HG02642 (cell line): ENCODE measurements around the gene RBBP4.
"Not testable (repeated sequence)": the region's sequence is repeated elsewhere in the genome, so short reads cannot be mapped to it uniquely, and the experiment has no call there.

Experiments used
- ATAC-seq: cut with Tn5 transposase; IDR thresholded peaks from one replicate; pipeline ENCODE4 v1.9.1; 2021; ENCODE audit warnings: mild to moderate bottlenecking; ENCODE audit not compliant: unreplicated experiment, poor library complexity

Gene RBBP4

DNA sequence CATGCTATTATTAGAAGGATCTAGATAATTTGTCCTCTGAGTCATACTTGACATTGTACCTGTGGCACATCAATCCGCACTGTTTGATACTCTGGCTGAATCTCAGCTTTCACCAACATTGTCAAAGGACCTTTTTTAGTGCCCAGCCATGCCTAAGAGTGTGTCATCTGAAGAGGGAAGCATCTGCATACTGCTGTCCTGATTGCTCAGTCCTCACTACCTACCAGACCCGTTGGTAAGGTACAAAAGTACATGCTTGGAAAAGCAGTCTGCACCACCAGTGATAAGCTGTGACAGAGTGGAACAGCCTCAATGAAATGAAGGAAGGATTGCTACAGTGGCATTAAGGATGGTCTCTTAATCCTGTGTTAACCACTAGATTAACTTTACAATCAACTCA, 34.5 kb downstream of the RBBP4 start:
- ATAC-seq: no peak

DNA sequence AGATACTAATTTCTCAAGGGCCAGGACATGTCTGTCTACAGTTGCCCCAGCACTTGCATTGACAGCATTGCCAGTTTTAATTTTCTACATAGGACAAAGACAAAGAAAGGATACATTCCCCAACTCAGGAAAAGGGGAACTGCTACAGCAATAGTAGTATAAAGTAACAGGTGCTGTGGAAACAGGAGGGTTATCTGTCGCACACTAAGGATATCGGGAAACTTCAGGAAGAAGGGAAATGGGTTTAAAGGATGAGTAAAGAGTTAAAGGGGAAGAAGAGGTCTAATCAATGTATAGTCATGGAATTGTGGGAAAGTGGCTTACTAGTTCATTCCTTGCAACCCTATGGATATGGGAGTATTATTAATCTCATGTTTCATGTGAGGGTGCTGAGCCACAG, 35.4 kb downstream of the RBBP4 start:
- ATAC-seq: no peak

DNA sequence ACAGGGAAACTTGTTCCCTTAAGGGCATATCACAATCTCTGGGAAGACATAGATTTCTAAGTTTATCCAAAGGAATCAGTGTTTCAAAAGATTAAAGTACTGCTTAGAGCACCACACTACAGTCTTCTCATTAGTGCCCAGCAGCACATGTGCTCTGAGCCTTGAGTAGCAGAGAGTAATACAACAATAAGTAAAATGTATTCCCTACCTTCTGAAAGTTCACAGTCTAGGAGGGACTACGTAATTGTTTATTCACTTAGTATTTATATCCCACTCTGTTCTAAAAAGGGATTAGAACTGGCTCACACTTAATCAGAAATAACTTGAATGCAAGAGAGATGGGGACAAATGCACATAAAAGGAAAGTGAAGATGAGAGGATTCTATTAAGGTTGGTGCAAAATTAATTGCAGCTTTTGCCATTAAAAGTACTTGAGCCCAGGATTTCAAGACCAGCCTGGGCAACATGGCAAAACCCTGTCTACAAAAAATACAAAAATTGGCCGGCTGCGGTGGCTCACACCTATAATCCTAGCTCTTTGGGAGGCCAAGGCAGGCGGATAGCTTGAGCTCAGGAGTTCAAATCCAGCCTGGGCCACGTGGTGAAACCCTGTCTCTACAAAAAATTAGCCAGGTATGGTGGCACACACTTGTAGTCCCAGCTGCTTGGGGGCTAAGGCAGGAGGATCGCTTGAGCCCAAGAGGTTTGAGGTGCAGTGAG, 42.6 kb downstream of the RBBP4 start:
- no peak for ATAC-seq

DNA sequence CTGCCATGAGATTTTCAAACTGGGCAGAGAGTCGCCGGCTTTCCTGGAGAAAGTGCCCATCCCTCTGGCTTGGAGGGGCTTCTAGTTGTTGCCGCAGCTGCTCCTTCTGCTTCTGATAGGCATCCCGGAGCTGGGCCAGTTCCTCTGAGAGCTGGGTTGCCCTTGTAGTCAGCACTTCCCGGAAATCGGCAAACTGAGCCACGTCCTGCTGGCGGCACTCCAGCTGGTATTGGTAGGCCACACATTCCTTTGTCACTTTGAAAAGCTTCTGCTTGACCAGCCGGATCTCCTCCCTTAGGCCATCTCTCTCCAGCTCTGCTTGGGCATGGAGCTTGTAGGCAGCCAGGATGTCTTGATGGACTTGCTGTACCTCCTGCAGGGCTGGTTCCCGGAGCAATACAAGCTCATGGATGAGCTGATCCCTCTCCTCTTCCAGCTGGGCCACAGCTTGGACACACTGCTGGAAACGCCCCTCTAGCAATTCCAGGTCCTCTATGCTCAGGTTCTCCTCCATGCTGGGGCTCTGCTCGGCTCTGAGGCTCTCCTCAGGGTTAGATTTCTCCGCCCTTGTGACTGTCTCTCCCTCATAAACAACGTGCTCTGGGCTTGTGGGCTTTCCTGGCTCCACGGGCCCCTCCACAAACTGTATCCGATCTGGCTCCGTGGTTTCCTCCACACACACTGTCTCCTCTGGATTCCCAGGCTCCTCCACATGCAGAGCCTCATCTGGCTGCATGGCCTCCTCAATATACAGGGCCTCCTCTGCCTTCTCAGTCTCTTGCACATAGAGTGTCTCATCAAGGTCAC, 44.3 kb downstream of the RBBP4 start:
- no peak for ATAC-seq

DNA sequence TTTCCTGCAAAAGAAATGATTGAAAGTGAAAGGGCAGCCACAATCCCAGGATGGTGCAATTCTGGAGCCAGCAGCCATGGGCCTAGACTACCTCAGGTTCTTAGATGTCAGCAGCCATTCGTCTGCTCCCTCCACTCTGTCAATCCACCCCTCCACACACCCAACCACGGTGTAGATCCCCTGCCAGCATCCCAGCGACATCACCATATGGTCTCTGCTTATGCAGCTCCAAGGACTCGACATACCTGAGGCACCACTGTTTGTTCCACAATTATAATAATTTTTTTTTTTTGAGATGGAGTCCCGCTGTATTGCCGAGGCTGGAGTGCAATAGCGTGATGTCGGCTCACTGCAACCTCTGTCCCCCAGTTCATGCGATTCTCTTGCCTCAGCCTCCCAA, 45.0 kb downstream of the RBBP4 start:
- no peak for ATAC-seq

DNA sequence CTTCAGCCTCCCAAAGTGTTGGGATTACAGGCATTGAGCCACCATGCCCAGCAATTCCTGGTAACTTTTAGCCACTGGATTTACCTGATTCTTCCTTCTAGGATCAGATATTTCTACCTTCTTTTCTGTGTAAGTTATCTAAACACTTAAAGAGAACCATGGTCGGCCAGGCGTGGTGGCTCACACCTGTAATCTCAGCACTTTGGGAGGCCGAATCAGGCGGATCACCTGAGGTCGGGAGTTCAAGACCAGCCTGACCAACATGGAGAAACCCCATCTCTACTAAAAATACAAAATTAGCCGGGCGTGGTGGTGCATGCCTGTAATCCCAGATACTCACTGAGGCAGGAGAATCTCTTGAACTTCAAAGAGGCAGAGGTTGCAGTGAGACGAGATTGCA, 46.0 kb downstream of the RBBP4 start:
- ATAC-seq: not testable (repeated sequence)

DNA sequence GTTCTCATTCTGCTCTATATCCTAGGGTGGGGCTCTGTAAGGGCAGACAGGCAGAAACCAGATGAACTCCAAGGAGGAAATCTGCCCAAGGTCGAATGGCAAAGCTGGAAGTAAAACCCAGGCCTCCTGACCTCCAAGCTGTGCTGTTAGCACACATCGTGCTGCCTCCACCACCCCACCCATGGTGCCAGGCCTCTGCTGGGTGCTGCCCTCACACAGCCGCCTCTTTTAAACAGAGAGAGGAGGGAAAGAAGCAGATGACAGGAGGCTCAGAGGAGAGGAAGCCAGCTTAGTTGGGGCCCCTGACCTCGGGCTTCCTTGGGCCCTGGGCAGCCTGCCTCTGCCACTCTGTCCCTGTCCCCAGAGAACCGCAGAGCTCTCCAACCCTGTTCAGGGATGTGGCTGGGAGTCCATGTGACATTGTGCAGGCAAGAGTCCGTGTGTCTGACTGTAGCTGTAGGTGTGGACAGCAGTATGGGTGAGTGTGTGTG, 50.5 kb downstream of the RBBP4 start:
- ATAC-seq: no peak

DNA sequence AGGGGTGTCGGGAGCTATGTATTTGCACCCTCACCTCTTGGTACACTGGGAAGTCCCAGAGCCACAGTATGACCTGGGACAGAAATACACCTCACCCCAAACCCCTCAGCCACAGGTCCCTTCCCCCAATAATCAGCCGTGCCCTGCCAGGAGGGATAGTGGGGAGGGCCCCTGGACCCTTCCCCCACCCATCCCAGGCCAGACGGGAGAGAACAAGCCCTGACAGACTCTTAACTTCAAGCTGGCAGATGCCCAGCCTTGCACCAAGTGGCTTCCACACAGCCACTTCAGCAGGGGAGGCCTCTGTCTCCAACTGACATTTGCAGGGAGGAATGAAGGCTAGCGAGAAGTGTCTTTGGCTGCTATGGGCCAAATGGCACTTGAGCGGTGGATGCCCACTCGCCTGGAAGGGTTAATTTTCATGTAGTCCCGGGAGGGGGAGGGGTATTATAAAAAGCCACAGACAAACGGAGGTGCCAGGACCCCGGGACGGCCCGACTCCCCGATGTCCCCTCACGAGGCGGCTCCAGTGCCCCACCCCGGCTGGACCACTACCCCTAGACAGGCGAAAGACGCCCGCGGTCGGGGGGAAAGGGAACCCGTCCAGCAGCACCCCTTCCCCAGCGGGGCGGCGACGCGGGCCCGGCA, 51.1 kb downstream of the RBBP4 start:
- ATAC-seq: no peak

DNA sequence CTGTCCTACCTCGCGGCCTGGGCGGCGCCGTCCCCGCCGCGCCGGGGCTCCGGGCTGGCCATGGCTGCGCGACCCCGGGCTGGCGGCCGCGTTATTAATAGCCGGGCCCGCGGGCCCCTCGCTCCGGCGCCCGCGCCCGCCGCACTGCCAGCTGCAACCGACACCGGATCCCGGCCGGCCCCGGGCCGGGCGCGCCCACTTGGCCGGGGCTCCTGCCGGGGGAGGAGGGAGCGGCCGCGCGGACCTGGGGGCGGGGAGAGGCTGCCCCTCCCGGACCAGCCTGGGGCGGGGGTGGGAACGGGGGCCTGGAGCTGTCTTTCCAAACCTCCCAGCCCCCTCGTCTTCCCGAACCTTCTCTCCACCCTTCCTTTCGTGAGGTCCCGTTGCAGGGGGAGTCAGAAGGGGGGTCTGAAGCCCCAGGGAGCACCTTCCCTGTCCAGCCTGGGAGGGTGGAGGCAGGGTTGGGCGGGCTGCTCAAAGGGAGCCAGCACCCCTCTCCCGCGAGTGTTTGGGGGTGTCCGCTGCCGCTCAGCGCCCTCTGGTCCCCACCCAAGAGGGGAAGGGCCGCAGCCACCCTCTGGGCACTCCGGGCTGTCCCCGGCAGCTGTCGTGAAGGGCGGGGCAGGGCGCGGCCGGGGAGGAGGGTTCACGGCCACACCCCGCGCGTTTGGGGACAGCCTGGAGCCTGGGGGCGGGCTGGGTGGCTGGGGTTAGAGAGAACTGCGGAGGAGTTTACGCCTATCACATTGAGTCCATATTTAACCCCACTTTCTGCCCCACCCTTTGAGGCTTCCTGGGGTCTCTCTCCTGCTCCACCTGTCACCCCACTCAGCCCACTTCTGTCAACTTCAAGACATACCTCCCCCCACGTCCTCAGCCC, 51.8 kb downstream of the RBBP4 start, which contains the start of gene SYNC:
Gene SYNC, minus strand, starts transcription at position 172 of the 880 bp plus-strand sequence. Its CDS starts 110 bp downstream, at position 62.
- no peak for ATAC-seq

DNA sequence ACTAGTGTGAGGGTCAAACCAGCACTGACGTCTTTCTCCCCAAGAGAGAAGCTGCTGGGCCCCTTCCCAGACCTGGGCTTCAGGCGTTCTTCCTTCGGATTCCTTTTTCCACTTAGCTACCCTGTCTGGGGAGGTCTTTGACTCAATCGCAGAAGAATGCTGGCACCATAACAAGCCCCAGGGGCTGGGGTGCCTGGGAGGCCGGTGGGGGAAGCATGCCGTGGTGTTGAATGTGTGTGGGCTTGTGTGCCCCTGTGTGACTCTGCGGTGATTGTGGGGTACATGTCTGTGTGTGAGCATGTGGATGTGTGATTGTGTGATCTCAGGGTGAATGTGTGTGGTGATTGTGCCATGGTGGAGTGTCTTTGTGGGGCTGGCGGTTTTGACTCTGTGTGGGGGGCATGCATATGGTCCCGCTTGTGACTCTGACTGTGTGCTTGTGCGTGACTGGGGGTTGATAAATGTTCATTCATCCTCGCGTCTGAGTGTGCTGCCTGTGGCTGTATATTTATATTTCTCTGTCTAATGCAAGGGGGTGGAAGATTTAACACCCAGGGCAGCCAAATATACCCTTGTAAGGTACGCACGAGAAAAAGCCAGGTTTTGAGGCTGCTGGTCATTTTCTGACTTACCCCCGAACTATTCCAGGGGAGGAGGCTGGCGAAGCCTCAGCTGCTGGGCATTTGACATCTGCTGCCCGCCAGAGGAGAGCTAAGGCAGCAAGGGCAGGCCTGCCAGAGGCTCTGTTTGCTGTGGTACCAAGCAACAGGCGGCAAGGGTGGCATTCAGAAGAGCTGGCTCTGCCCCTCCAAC, 52.7 kb downstream of the RBBP4 start:
- ATAC-seq: no peak

DNA sequence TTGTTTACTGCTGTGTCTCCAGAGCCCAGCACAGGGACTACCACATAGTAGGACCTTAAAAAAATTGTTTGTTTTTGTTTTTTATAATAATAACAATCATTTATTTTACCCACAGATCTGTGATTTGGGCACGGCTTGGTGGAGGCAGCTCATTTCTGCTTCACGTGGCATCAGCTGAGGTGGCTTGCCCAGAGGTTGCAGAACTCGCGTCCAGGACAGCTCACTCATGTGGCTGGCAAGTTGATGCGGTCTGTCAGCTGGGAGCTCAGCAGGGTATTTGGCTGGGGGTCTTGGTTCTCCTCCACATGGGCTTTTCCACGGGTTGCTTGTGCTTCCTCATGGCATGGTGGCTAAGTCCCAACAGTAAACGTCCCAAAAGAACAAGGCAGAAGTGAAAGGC, 54.5 kb downstream of the RBBP4 start:
- no peak for ATAC-seq

DNA sequence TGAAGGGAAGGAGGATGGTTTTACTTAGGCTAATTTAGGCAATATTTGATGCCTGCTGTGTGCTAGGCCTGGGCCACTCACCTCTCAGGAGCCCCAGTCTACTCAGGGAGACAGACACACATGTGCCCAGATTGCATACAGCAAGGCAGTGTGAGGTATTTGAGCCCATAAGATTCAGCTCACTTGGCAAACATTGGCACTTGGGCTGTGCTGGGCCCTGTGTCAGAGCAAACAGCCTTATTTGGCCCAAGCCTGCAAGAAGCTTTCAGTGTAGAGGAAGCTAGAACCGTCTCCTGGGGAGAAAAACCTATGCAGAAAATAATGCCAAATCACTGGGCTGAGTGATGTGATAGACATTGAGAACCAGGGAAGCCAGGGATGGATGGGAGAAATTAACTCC, 55.5 kb downstream of the RBBP4 start:
- ATAC-seq: no peak

DNA sequence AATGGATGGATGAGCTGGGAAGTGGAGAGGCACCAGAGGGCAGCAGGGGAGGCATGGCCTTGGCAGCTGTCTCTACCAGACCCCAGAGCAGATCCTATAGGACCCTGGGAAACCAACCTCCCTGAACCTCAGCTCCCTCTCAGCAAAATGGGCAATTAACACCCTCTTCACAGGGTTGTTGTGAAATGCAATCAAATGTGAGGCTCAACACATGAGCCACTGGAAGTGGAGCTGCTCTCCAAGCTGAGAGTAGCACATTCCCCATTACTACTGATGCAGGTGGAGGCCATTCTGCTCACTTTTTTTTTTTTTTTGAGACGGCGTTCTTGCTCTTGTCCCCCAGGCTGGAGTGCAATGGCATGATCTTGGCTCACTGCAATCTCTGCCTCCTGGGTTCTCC, 58.1 kb downstream of the RBBP4 start:
- no peak for ATAC-seq

DNA sequence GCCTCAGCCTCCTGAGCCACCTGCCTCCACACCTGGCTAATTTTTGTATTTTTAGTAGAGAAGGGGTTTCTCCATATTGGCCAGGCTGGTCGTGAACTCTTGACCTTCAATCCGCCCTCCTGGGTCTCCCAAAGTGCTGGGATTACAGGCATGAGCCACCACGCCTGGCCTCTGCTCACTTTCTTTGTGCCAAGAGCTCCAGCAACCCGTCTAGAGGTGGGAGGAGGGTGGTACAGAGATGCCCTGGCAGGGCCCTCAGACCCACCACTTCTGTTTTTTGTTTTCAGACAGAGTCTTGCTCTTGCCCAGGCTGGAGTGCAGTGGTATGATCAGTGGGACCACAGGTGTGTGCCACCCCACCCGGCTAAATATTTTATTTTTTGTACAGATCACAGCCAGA, 58.5 kb downstream of the RBBP4 start:
- no peak for ATAC-seq

DNA sequence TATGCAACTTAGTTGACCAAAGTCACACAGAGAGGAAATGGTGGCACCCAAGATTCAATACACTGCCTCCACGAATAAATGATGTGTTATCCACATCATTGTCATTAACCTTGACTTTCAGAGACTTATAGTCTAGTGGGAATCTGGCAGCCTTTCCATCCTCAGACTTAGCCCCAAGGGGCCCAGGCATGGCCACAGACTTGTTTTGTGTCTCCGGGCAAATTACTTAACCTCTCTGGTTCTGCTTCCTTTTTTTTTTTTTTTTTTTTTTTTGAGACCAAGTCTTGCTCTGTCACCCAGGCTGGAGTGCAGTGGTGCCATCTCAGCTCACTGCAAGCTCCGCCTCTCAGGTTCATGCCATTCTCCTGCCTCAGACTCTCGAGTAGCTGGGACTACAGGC, 60.2 kb downstream of the RBBP4 start:
- ATAC-seq: not testable (repeated sequence)

DNA sequence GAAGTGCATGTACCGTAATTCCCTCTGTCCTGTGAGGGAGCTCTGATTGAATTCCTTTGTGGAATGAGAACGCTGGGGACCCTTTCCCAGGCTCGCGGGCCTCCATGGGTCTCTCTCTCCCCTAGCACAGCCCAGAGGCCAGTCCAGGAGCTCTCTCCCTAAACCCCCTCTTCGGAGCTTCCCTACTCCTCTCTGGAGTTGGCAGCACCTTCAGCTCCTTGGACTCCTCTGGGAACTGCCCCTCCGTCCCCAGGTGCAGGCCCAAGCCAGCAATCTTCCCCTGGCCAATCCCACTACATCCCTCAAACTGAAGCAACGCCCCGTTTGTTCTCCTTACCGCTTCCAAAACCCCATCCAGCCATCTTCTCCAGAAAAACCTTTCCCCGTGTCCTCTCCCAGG, 62.1 kb downstream of the RBBP4 start:
- no peak for ATAC-seq

DNA sequence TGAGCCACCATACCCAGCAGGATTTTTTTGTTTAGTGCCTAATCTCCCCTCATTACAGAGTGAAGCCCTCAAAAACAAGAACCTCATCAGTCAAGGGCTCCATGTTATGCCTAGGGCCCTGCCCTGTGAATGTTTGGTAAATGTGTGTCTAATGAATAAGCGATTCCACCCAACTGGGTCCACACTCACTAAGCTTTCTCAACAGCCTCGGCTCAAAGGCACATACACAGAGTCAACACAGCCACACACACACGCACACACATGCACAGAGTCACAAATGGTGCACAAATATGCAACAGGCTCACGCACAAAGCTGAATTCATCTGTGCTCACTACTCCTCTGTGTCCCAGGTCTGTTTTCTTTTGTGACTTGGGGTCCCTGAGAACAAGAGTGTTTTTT, 63.3 kb downstream of the RBBP4 start:
- ATAC-seq: no peak

DNA sequence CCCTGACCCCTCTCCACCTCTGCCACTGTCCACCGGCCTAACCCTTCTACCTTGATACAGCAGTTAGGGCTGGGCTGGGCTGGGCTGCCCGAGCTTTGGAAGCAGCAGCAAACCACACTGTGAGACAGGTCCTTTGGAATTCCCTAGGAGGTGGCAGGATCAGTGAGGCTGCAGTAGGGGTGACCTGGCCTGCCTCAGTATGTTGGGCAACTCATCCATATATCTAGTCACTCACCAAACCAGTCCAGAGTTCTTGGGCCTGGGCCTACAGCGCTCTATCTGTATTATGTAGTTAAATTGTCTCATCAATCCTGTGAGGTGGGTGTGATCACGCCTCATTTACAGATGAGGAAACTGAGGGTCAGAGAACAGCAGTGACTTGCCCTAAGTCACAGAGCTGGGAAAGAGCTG, 64.9 kb downstream of the RBBP4 start:
- ATAC-seq: no peak
